ENCODE measurements around the gene FGF3.

GRCh38 chr11:69848201-69848600 lies 29.0 kb upstream of the FGF3 start:
- no peak for TF ChIP-seq EZH2phosphoT487 (IDR thresholded peaks at IDR 0.05; ENCODE audit: insufficient read depth, low read depth)
- TF ChIP-seq EZH2 (IDR thresholded peaks at IDR 0.05; ENCODE audit: insufficient read depth, poor library complexity, severe bottlenecking) = no peak

Measured in GM23248 (cell line).